Pancreas (tissue), 10 donors: ENCODE measurements around the gene MIDN. TPM values are rescaled to one million over a fixed set of nuclear protein-coding genes. Genes with fewer than 3 reads are reported as not detected.
"Not testable (repeated sequence)": the region's sequence is repeated elsewhere in the genome, so short reads cannot be mapped to it uniquely, and the experiment has no call there.

Experiments used
- ATAC-seq, 4 donors: fragments of 200-7000 bp; cut with Tn5 transposase; one replicate each; pipeline versions ENCODE4 v1.8.0 to v1.9.1; 2020; ENCODE audit warnings: mild to moderate bottlenecking in 4 of 4, moderate library complexity in 4 of 4
- DNase-seq, 6 donors: peaks; one replicate each; pipeline ENCODE4 v3.0.0-alpha.2; 2020
- FAIRE-seq: peaks from 2 replicates; lab custom pipeline; 2012; peaks lifted over from hg19 to GRCh38; lab: Jason Lieb, UNC
- H3K27ac ChIP-seq, 4 donors: fragments of 200-600 bp; sonication (generic); 1 replicate in 3 of 4; 2 replicates in 1 of 4; pipeline versions ENCODE4 v1.5.0 to v1.8.0; 2020
- H3K27me3 ChIP-seq, 4 donors: fragments of 200-600 bp; one replicate each; pipeline ENCODE4 v1.8.0; 2021
- H3K36me3 ChIP-seq, 3 donors: fragments of 200-600 bp; sonication (generic) in 1 of 3; one replicate each; pipeline versions ENCODE4 v1.5.0 to v1.8.0; 2020 to 2021
- H3K4me1 ChIP-seq, 3 donors: fragments of 200-600 bp; one replicate each; pipeline ENCODE4 v1.8.0; 2021
- H3K4me3 ChIP-seq, 4 donors: fragments of 200-600 bp; sonication (generic) in 2 of 4; one replicate each; pipeline versions ENCODE4 v1.5.0 to v1.8.0; 2020 to 2021
- H3K9me3 ChIP-seq, 4 donors: fragments of 200-600 bp; one replicate each; pipeline ENCODE4 v1.8.0; 2021
- WGBS, 2 donors: extraction: QIAGEN DNeasy Blood & Tissue Kit; methylation state at CpG; one replicate each; pipeline ENCODE4 v1.1.7; 2013; 5-methylcytosine and 5-hydroxymethylcytosine counted together
- intact Hi-C, 3 donors: fragments of 100-400 bp; cut with DNase I; formaldehyde crosslinking; loops; one replicate each; pipeline versions ENCODE4 v1.11.1 to v1.14.2; 2022
- polyA plus RNA-seq, 2 donors: library from polyadenylated mRNA; stranded (reverse); fragments of 200-250 nt; gene quantifications; one replicate each; pipeline ENCODE4 v1.2.3, GENCODE V29; 2013
- total RNA-seq, 6 donors: library from RNA; stranded (reverse); fragmentation: NEBNext Ultra II Directional in 4 of 6; extraction: Animal tissue kit (Norgen Biotek cat#: 25700) in 4 of 6; gene quantifications; one replicate each; pipeline versions ENCODE4 v1.2.1 to v1.2.4, GENCODE V29; 2021 to 2023
- TF ChIP-seq, protein P1 (sequence below), 4 donors: fragments of 200-600 bp; sonication (generic) in 3 of 4; IDR thresholded peaks; one replicate each; pipeline versions ENCODE4 v1.5.0 to v1.8.0; 2021; ENCODE audit warnings: antibody characterized with exemption in 4 of 4
- donor health status: healthy with polysubstance abuse.
- donor health status: DM: no; HTN: no; CAD: no; lungs with moderate emphysema.
- donor health status: DM: no; HTN: no; CAD: no.
- donor health status: control.
- donor health status: control.
- donor health status: Bipolar disorder and iron deficiency.
- donor health status: DM: yes; HTN: yes; CAD: no.
- donor health status: DM: no; HTN: no; CAD: no.
- donor health status: DM: no; HTN: no; CAD: no.
- donor health status: DM: yes; HTN: yes; CAD: no.

The MIDN gene
- total and polyA plus RNA-seq, 8 donors, result 32.1 to 78.0 (median 44.4) TPM

DNA sequence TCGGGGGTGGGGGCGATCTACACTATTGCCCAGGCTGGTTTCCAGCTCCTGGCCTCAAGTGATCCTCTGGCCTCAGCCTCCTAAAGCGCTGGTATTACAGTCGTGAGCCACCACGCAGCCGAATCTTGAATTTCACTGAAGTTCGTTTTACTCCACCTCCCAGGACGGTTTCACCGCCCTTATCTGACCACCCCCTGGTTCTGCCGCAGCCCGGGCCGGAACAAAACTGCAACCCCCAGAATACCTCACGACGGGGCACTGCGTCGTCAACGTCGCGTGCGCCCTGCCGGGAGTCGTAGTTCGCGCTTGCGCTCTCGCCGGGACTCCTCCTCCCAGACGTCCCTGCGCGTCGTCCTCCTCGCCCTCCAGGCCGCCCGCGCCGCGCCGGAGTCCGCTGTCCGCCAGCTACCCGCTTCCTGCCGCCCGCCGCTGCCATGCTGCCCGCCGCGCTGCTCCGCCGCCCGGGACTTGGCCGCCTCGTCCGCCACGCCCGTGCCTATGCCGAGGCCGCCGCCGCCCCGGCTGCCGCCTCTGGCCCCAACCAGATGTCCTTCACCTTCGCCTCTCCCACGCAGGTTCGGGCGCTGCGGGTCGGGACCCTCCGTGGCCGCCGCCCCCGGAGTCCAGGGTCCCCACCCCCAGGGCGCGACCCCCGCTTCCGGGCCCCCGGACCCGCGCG is 6.8 kb upstream of the MIDN start, which contains the start of gene ATP5F1D:
Gene ATP5F1D (plus strand): TSS at position 335 of the 679 bp plus-strand sequence. CDS start 100 bp downstream, at position 435.
- 1% methylated on average over 55 to 79 of the region's 79 CpGs for WGBS, 2 donors
- Histone ChIP-seq H3K36me3 (no peaks in the 10 kb centered on the region), H3K4me1 (peaks cover 46 to 51% (median 51%) of the 10 kb centered on the region in 3 donors), H3K27ac (peak within 1 kb of the TSS; percentile 76 to 83 (median 82)), H3K27me3 (no peaks in the 10 kb centered on the region), H3K9me3 (no peaks in the 10 kb centered on the region), H3K4me3 (peak within 1 kb of the TSS; percentile 62 to 98 (median 90))
- peak; percentile 84 to 96 (median 94) for DNase-seq
- intact Hi-C loops, result no loop called here
- no peak for FAIRE-seq
- ATAC-seq, result peak; percentile 59 to 80 (median 73)
- TF ChIP-seq, protein P1, sequence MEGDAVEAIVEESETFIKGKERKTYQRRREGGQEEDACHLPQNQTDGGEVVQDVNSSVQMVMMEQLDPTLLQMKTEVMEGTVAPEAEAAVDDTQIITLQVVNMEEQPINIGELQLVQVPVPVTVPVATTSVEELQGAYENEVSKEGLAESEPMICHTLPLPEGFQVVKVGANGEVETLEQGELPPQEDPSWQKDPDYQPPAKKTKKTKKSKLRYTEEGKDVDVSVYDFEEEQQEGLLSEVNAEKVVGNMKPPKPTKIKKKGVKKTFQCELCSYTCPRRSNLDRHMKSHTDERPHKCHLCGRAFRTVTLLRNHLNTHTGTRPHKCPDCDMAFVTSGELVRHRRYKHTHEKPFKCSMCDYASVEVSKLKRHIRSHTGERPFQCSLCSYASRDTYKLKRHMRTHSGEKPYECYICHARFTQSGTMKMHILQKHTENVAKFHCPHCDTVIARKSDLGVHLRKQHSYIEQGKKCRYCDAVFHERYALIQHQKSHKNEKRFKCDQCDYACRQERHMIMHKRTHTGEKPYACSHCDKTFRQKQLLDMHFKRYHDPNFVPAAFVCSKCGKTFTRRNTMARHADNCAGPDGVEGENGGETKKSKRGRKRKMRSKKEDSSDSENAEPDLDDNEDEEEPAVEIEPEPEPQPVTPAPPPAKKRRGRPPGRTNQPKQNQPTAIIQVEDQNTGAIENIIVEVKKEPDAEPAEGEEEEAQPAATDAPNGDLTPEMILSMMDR (IDR thresholded peaks at IDR 0.05), result no peak

DNA sequence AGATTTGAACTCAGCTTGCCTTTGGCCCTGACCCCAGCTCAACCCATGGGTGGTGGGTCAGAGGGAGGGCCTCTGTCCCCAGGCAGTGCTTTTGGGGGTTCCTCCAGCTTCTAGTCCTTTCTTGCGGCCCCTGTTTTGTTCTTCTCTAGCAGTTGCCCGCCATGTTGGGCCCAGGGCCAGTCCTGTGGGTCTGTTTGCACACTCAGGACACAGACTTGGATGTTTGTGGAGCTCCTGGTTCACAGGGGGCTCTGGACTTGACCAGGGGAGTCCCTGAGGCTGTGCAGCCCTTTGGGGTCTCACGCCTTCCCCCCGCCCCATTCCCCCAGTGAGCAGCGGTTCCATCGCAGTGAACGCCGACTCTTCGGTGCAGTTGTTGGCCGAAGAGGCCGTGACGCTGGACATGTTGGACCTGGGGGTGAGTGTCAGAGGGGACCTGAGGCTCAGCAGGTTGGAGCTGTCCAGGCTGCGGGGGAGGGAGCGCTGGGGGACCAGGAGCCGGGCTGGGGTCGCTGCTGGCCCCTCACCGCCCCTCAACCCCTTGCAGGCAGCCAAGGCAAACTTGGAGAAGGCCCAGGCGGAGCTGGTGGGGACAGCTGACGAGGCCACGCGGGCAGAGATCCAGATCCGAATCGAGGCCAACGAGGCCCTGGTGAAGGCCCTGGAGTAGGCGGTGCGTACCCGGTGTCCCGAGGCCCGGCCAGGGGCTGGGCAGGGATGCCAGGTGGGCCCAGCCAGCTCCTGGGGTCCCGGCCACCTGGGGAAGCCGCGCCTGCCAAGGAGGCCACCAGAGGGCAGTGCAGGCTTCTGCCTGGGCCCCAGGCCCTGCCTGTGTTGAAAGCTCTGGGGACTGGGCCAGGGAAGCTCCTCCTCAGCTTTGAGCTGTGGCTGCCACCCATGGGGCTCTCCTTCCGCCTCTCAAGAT is 4.4 kb upstream of the MIDN start:
- intact Hi-C loops, result loop anchor here in 1 of 3 donors (2.0 kb wide), 1 partner anchor 23 kb away; no protein-coding TSS in a partner anchor
- WGBS, 2 donors, result 27 to 33% methylated on average over 33 of the region's 33 CpGs
- Histone ChIP-seq H3K27ac (peak overlapping the region; percentile 49 to 79 (median 67)), H3K36me3 (no peaks in the 10 kb centered on the region), H3K27me3 (no peaks in the 10 kb centered on the region), H3K9me3 (no peaks in the 10 kb centered on the region), H3K4me3 (peak overlapping the region in 2 of 4 donors; percentile 4 to 23), H3K4me1 (peaks cover 49 to 58% (median 53%) of the 10 kb centered on the region in 3 donors)
- peak; percentile 84 to 93 (median 88) for DNase-seq
- TF ChIP-seq, protein P1 (IDR thresholded peaks at IDR 0.05), result peak; percentile 86 to 95 (median 92)
- FAIRE-seq, result no peak
- ATAC-seq, result peak; percentile 38 to 65 (median 61)

DNA sequence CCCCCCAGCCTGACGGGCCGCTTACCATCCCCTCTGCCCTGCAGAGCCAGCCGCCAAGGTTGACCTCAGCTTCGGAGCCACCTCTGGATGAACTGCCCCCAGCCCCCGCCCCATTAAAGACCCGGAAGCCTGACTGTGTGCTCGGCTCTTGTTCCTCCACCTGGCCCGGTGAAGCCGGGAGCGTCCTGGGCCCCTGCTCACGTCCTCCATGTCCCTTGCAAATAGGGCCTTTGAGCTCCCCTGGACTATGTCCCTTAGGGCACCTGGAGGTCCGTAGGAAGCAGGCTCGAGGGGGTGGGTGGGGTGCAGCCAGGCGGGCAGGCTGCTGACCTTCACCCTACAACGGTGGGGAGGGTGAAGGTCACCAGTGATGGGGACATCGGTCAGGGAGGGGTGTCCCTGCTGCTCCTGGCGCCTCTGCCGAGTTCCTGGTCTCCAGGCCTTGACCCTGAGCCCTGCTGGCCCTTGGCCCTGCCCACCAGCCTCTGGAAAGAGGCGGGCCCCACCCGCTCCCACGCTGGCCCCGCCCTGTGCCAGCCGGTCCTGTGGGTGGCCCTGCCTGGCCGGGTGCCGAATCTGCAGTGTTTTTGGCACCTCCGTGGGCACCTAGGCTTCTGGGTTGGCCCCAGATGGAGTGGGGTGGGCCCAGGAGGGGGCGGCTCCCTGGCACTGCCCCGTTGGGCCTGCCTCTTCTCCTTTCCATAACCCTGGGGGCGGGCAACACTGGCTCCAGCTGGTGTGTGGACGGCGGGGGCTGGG is 3.5 kb upstream of the MIDN start:
- FAIRE-seq, result no peak
- Histone ChIP-seq H3K27ac (peak overlapping the region; percentile 49 to 79 (median 67)), H3K4me3 (peak overlapping the region in 2 of 4 donors; percentile 4 to 23), H3K27me3 (no peaks in the 10 kb centered on the region), H3K9me3 (no peaks in the 10 kb centered on the region), H3K36me3 (no peaks in the 10 kb centered on the region), H3K4me1 (peaks cover 49 to 58% (median 53%) of the 10 kb centered on the region in 3 donors)
- TF ChIP-seq, protein P1 (IDR thresholded peaks at IDR 0.05), result no peak
- intact Hi-C loops, result loop anchor here in 1 of 3 donors (2.0 kb wide), 1 partner anchor 22 kb away; no protein-coding TSS in a partner anchor
- peak; percentile 74 to 89 (median 78) for DNase-seq
- ATAC-seq, result peak; percentile 1 to 15 (median 3)
- WGBS, 2 donors, result 6 to 8% methylated on average over 30 to 31 of the region's 31 CpGs

DNA sequence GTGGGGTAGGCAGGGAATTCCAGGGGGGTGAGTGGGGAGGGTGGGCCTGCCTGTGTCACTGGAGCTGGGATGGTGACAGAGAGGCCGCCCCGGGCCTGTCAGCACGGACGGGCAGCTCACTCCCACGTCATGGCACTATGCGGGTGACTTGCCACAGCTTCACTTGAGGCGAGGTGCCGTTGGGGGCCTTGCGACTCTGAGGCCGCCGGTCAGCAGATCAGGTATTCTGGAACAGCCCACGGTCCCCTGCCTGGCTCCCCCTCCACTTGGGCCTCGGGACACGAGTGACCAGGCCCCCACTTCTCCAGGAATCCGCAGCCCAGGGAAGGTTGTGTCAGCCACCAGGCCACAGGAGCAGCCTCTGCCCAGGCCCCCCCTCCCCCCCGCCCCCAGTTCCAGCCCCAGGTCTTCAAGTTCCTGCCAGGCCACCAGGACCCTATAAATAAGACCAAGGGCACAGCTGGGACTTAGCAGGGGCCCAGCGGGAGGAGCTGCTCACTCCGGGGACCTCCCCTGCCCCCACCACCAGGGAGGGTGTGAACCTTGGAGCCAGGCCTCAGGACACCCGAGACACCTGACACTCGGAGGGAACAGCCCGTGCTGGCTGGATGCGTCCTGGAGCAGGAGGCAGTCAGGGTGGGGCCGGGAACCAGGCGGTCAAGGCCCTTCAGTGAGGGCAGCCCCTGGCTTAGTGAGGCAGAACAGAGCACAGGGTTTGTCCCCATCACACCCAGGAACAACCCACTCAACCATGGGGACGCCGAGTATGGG is 2.7 kb upstream of the MIDN start:
- peak in 5 of 6 donors; percentile 60 to 87 (median 62) for DNase-seq
- Histone ChIP-seq H3K9me3 (no peaks in the 10 kb centered on the region), H3K4me1 (peaks cover 44 to 54% (median 52%) of the 10 kb centered on the region in 3 donors), H3K4me3 (peak overlapping the region in 1 of 4 donors; percentile 23), H3K36me3 (no peaks in the 10 kb centered on the region), H3K27me3 (no peaks in the 10 kb centered on the region), H3K27ac (peak overlapping the region; percentile 49 to 79 (median 67))
- no peak for FAIRE-seq
- no peak for ATAC-seq
- 41 to 45% methylated on average over 25 to 26 of the region's 26 CpGs for WGBS, 2 donors
- TF ChIP-seq, protein P1 (IDR thresholded peaks at IDR 0.05), result no peak
- intact Hi-C loops, result loop anchor here in 1 of 3 donors (2.0 kb wide), 1 partner anchor 21 kb away; no protein-coding TSS in a partner anchor

DNA sequence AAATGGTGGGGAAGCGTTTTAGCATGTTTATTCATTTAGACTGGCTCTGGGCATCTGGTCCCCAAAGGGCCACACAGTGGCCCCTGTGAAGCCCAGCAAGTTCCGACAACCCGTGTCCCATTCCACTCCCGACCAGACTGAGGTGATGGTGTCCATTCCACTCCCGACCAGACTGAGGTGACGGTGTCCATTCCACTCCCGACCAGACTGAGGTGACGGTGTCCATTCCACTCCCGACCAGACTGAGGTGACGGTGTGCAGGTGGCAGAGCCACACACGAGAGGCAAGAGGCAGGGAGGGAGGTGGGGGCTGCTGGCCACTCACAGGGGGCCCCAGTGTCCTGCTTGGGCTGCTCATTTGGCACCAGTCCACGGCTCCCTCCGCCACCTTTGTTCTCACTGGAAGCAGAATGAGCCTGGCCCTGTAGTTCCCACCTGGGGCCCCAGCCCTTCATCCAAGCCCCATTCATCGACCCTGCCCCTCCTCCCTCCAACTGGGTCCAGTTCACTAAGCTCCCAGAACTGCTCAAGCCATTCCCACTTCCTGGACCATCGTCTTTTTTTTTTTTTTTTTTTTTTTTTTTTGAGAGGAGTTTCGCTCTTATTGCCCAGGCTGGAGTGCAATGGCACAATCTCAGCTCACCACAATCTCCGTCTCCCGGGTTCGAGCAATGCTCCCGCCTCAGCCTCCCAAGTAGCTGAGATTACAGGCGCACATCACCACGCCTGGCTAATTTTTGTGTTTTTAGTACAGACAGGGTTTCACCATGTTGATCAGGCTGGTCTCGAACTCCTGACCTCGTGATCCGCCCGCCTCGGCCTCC is 1.9 kb upstream of the MIDN start:
- H3K9me3 ChIP-seq, FAIRE-seq, H3K27me3 ChIP-seq, H3K4me3 ChIP-seq, intact Hi-C loops, ATAC-seq, H3K36me3 ChIP-seq: not testable (repeated sequence)
- peak in 5 of 6 donors; percentile 57 to 87 (median 65) for DNase-seq
- Histone ChIP-seq H3K4me1 (peaks cover 39 to 46% (median 45%) of the 10 kb centered on the region in 3 donors), H3K27ac (peak overlapping the region; percentile 8 to 79 (median 60))
- WGBS, 2 donors, result 73 to 81% methylated on average over 25 to 27 of the region's 27 CpGs
